Naive thymus-derived CD4-positive, alpha-beta T cell (primary cell): ENCODE data around the gene HERC3. TPM values are rescaled to one million over a fixed set of nuclear protein-coding genes. Genes with fewer than 3 reads are reported as not detected.
A peak's percentile ranks its signal among the peaks of the same experiment; 100 is the strongest.

Source experiments
- ATAC-seq: fragments of 150-1000 bp; cut with Tn5 transposase; 2 replicates; pipeline ENCODE4 v1.10.0; 2021; ENCODE audit warnings: mild to moderate bottlenecking, moderate library complexity
- CTCF ChIA-PET: fragments of 350-600 bp; sonication (Branson Sonifier 250); formaldehyde crosslinking; loops from one replicate; lab custom pipeline; 2021; ENCODE audit warnings: antibody characterized with exemption; lab: Charles Lee
- POLR2A ChIA-PET: fragments of 350-600 bp; sonication (Branson Sonifier 250); formaldehyde crosslinking; loops from one replicate; lab custom pipeline; 2021; ENCODE audit warnings: antibody characterized with exemption, inconsistent platforms; lab: Charles Lee
- DNase-seq, 9 donors: peaks; one replicate each; pipeline versions ENCODE4 v3.0.0 to v3.0.0-alpha.2; 2020 to 2022; ENCODE audit warnings: mixed read lengths in 1 of 9
- H3K27ac ChIP-seq: one replicate; pipeline ENCODE4 v1.7.0; 2013; ENCODE audit warnings: mild to moderate bottlenecking, low read depth, low read length, moderate library complexity
- H3K27me3 ChIP-seq, 2 donors: one replicate each; pipeline ENCODE4 v1.7.0; 2013; ENCODE audit warnings: low read length in 2 of 2, mild to moderate bottlenecking in 2 of 2, moderate library complexity in 2 of 2; ENCODE audit not compliant: control insufficient read depth in 2 of 2, insufficient read depth in 2 of 2
- H3K36me3 ChIP-seq, 3 experiments: 1 replicate in 2 of 3; 2 replicates in 1 of 3; pipeline ENCODE4 v1.7.0; 2013; ENCODE audit warnings: low read length in 3 of 3, mild to moderate bottlenecking in 3 of 3, moderate library complexity in 1 of 3; ENCODE audit not compliant: insufficient read depth in 3 of 3, control insufficient read depth in 2 of 3
- H3K4me1 ChIP-seq, 2 donors: one replicate each; pipeline ENCODE4 v1.7.0; 2013; ENCODE audit warnings: low read length in 2 of 2, mild to moderate bottlenecking in 2 of 2, moderate library complexity in 1 of 2; ENCODE audit not compliant: control insufficient read depth in 2 of 2, insufficient read depth in 2 of 2
- H3K4me3 ChIP-seq: 2 replicates; pipeline ENCODE4 v1.7.0; 2013; ENCODE audit warnings: mild to moderate bottlenecking, low read length
- H3K9me3 ChIP-seq, 3 experiments: 1 replicate in 2 of 3; 2 replicates in 1 of 3; pipeline ENCODE4 v1.7.0; 2013; ENCODE audit warnings: low read length in 3 of 3; ENCODE audit not compliant: control insufficient read depth in 2 of 3
- H3K27ac Mint-ChIP-seq, 9 donors: one replicate each; pipeline ENCODE4 v1.8.0; 2020 to 2022; ENCODE audit warnings: mixed read lengths in 9 of 9, mild to moderate bottlenecking in 8 of 9, moderate library complexity in 5 of 9, inconsistent platforms in 2 of 9
- H3K27me3 Mint-ChIP-seq, 5 donors: one replicate each; pipeline ENCODE4 v1.8.0; 2021 to 2022; ENCODE audit warnings: mixed read lengths in 5 of 5, mild to moderate bottlenecking in 1 of 5
- H3K36me3 Mint-ChIP-seq, 5 donors: one replicate each; pipeline ENCODE4 v1.8.0; 2020 to 2022; ENCODE audit warnings: mixed read lengths in 5 of 5, mild to moderate bottlenecking in 3 of 5, inconsistent platforms in 1 of 5
- H3K4me1 Mint-ChIP-seq, 7 donors: one replicate each; pipeline ENCODE4 v1.8.0; 2020 to 2022; ENCODE audit warnings: mixed read lengths in 7 of 7, mild to moderate bottlenecking in 3 of 7, inconsistent platforms in 1 of 7
- H3K4me3 Mint-ChIP-seq, 10 donors: one replicate each; pipeline ENCODE4 v1.8.0; 2020 to 2022; ENCODE audit warnings: mild to moderate bottlenecking in 10 of 10, mixed read lengths in 10 of 10, moderate library complexity in 6 of 10, inconsistent platforms in 2 of 10
- H3K9me3 Mint-ChIP-seq, 11 donors: one replicate each; pipeline ENCODE4 v1.8.0; 2020 to 2022; ENCODE audit warnings: mixed read lengths in 11 of 11, mild to moderate bottlenecking in 4 of 11, inconsistent platforms in 1 of 11, moderate library complexity in 1 of 11
- intact Hi-C, 2 donors: fragments of 100-400 bp; cut with micrococcal nuclease; formaldehyde crosslinking; loops; one replicate each; pipeline ENCODE4 v1.15.1; 2023
- polyA plus RNA-seq, 2 donors: library from polyadenylated mRNA; unstranded; fragments of 300-500 nt; fragmentation: Illumina TruSeq; gene quantifications; one replicate each; pipeline ENCODE4 v1.2.3, GENCODE V29; 2021
- total RNA-seq, 6 experiments: library from RNA in 5 of 6; stranded (reverse) in 5 of 6; gene quantifications; 1 replicate in 5 of 6; 2 replicates in 1 of 6; pipeline ENCODE4 v1.2.3 and lab custom pipeline; 2021 to 2026

HERC3 gene
- total and polyA plus RNA-seq, 7 experiments from 2014 or later, result 38.1 to 130 (median 101) TPM

GRCh38 chr4:88732714-88733368, 140.6 kb downstream of the HERC3 start:
- H3K9me3 Mint-ChIP-seq, result no peaks in the 10 kb centered on the region
- POLR2A ChIA-PET, result interaction anchor here (0.7 kb wide), 1 partner anchor 78 kb away, joined by 11 read pairs; no protein-coding TSS in a partner anchor
- no peak overlapping the region for H3K27ac ChIP-seq
- ATAC-seq (no peak), DNase-seq (no peak)
- H3K4me1 Mint-ChIP-seq, result peaks cover 4 to 20% (median 16%) of the 10 kb centered on the region in 7 donors
- H3K4me1 ChIP-seq, result peaks cover 0 to 7% of the 10 kb centered on the region in 2 donors
- no peaks in the 10 kb centered on the region for H3K9me3 ChIP-seq
- peaks cover 0 to 30% (median under 1%) of the 10 kb centered on the region in 3 experiments for H3K36me3 ChIP-seq
- H3K4me3 Mint-ChIP-seq, result no peak overlapping the region
- H3K27me3 Mint-ChIP-seq, result no peaks in the 10 kb centered on the region
- CTCF ChIA-PET, result interaction anchor here (0.6 kb wide), 1 partner anchor 91 kb away, joined by 4 read pairs; no protein-coding TSS in a partner anchor
- H3K27me3 ChIP-seq, result no peaks in the 10 kb centered on the region
- peaks cover 2 to 41% (median 9%) of the 10 kb centered on the region in 5 donors for H3K36me3 Mint-ChIP-seq
- H3K4me3 ChIP-seq, result no peak overlapping the region
- intact Hi-C loops, result no loop called here
- peak overlapping the region in 3 of 9 donors; percentile 11 to 68 (median 18) for H3K27ac Mint-ChIP-seq

DNA sequence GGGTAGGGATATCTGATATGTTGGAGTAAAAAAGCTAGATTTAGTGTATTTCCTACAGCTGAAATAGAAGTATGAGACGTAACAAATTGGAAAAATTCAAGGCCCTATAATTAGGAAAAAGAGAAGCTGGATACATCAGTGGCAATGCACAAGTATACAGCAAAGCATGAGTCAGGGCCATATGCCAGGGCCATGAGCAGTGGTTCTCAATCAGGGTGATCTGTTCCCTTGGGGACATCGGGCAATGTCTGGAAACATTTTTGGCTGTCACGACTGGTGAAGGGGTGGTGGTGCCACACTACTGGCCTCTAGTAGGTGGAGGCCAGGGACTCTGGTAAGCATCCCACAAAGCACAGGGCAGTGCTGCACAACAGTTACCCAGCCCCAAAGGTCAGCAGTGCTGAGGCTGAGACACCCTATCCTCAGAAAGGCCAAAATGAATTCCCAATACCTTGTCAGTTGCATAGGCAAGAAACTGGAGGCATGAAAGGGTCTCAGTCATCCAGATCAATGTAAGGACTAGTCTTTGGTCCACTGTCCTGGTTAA, 142.2 kb downstream of the HERC3 start:
- H3K27me3 Mint-ChIP-seq, result no peaks in the 10 kb centered on the region
- ATAC-seq (no peak), DNase-seq (no peak)
- peaks cover 0 to 44% (median 0%) of the 10 kb centered on the region in 5 donors for H3K36me3 Mint-ChIP-seq
- Histone ChIP-seq H3K36me3 (peaks cover 0 to 21% (median 0%) of the 10 kb centered on the region in 3 experiments), H3K4me3 (no peak overlapping the region), H3K9me3 (no peaks in the 10 kb centered on the region), H3K27ac (no peak overlapping the region), H3K27me3 (no peaks in the 10 kb centered on the region), H3K4me1 (peaks cover 0 to 19% of the 10 kb centered on the region in 2 donors)
- ChIA-PET CTCF (no interaction called here), POLR2A (no interaction called here)
- H3K27ac Mint-ChIP-seq, result peak overlapping the region in 6 of 9 donors; percentile 10 to 71 (median 65)
- H3K4me3 Mint-ChIP-seq, result no peak overlapping the region
- H3K9me3 Mint-ChIP-seq, result no peaks in the 10 kb centered on the region
- intact Hi-C loops, result no loop called here
- H3K4me1 Mint-ChIP-seq, result peaks cover 9 to 32% (median 30%) of the 10 kb centered on the region in 7 donors

DNA sequence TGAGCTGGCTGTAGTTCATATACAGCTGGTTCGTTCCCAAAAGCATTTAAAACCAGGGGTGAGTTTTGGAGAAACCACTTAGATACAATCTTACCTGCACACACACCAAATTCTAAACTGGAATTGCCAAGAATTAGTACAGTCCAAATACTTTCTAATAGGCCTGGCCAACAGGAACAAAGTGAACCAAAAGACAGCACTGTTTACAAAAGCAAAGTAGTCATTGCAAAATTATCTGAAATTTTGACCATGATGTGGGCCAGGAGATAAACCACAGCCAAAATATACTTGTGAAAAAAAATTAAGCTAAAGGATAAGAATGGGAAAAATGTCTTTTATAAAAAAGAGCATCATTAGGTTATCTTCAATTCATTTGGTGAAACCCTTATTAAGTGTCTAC, 143.3 kb downstream of the HERC3 start:
- intact Hi-C loops, result loop anchor here in 1 of 2 donors (5.0 kb wide), 1 partner anchor 38 kb away; the partner anchor contains the start of gene NAP1L5
- DNase-seq, result no peak
- CTCF ChIA-PET, result no interaction called here
- H3K9me3 Mint-ChIP-seq, result no peaks in the 10 kb centered on the region
- no peak for ATAC-seq
- no peak overlapping the region for H3K4me3 ChIP-seq
- H3K27me3 Mint-ChIP-seq, result no peaks in the 10 kb centered on the region
- POLR2A ChIA-PET, result no interaction called here
- peaks cover 9 to 43% (median 37%) of the 10 kb centered on the region in 7 donors for H3K4me1 Mint-ChIP-seq
- peaks cover 0 to 49% (median 8%) of the 10 kb centered on the region in 5 donors for H3K36me3 Mint-ChIP-seq
- H3K4me3 Mint-ChIP-seq, result no peak overlapping the region
- H3K4me1 ChIP-seq, result peaks cover 0 to 19% of the 10 kb centered on the region in 2 donors
- no peaks in the 10 kb centered on the region for H3K27me3 ChIP-seq
- H3K27ac Mint-ChIP-seq, result peak overlapping the region in 5 of 9 donors; percentile 9 to 69 (median 54)
- no peak overlapping the region for H3K27ac ChIP-seq
- H3K36me3 ChIP-seq, result peaks cover 0 to 14% (median 0%) of the 10 kb centered on the region in 3 experiments
- no peaks in the 10 kb centered on the region for H3K9me3 ChIP-seq

DNA sequence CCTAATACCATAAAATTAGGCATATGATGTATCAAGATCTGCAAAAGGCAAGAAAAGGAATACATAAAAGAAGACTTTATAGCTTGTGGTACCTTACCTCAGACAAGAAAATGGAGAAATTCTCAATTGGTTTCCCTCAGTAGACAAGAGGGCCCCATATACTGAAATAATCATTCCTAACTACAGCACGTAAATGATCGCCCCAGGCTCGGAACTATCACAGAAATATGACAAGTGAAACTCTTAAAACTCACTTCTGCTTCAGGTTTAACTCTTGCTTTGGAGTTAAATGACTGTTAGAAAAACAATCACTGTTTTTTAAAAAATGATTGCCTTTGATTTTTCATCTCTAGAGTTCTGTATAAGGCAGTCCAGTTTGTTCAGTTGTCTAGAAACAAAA, 144.0 kb downstream of the HERC3 start:
- Mint-ChIP-seq H3K27ac (peak overlapping the region in 8 of 9 donors; percentile 21 to 89 (median 59)), H3K36me3 (peaks cover 0 to 47% (median 8%) of the 10 kb centered on the region in 5 donors), H3K9me3 (no peaks in the 10 kb centered on the region), H3K4me3 (peak overlapping the region in 5 of 10 donors; percentile 9 to 77 (median 65)), H3K27me3 (no peaks in the 10 kb centered on the region), H3K4me1 (peaks cover 9 to 49% (median 37%) of the 10 kb centered on the region in 7 donors)
- Histone ChIP-seq H3K27ac (no peak overlapping the region), H3K9me3 (no peaks in the 10 kb centered on the region), H3K4me3 (no peak overlapping the region), H3K27me3 (no peaks in the 10 kb centered on the region), H3K4me1 (peaks cover 0 to 19% of the 10 kb centered on the region in 2 donors), H3K36me3 (peaks cover 0 to 9% (median 0%) of the 10 kb centered on the region in 3 experiments)
- POLR2A ChIA-PET, result no interaction called here
- DNase-seq (no peak), ATAC-seq (no peak)
- intact Hi-C loops, result loop anchor here in 1 of 2 donors (5.0 kb wide), 1 partner anchor 39 kb away; the partner anchor contains the start of gene NAP1L5
- CTCF ChIA-PET, result interaction anchor here (0.5 kb wide), 1 partner anchor 187 kb away, joined by 4 read pairs; no protein-coding TSS in a partner anchor

GRCh38 chr4:88737307-88737941, 145.1 kb downstream of the HERC3 start:
- no peak overlapping the region for H3K4me3 ChIP-seq

DNA sequence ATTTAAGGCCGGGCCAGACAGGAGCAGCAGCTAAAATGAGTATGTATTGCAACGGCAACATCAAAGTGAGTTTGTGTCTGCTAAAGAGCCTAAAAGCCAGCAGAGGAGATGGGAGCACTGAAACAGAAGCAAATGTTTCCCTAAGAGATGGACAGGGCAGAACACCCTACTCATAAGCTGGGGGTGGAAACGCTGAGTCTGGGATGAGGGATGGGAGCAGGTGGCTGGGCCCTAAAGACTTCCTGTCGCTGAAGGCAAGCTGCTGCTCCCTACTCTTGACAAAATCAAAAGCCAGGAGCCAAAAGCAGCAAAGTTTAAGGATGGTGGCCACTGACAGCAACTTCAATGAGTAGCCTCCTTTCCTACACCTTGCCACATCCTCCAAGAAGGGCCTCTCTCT, 145.9 kb downstream of the HERC3 start:
- H3K36me3 Mint-ChIP-seq, result peaks cover 0 to 53% (median 8%) of the 10 kb centered on the region in 5 donors
- no peaks in the 10 kb centered on the region for H3K9me3 ChIP-seq
- ChIA-PET CTCF (interaction anchor here (0.5 kb wide), 1 partner anchor 20 kb away, joined by 4 read pairs; no protein-coding TSS in a partner anchor), POLR2A (interaction anchor here (1.1 kb wide), 1 partner anchor 12 kb away, joined by 3 read pairs; no protein-coding TSS in a partner anchor)
- H3K4me1 ChIP-seq, result peaks cover 0 to 19% of the 10 kb centered on the region in 2 donors
- H3K27me3 Mint-ChIP-seq, result no peaks in the 10 kb centered on the region
- peaks cover 0 to 5% (median 0%) of the 10 kb centered on the region in 3 experiments for H3K36me3 ChIP-seq
- H3K27ac ChIP-seq, result peak overlapping the region; percentile 48
- peak in 1 of 9 donors; percentile 20 for DNase-seq
- H3K9me3 Mint-ChIP-seq, result no peaks in the 10 kb centered on the region
- H3K27me3 ChIP-seq, result no peaks in the 10 kb centered on the region
- peaks cover 9 to 49% (median 37%) of the 10 kb centered on the region in 7 donors for H3K4me1 Mint-ChIP-seq
- intact Hi-C loops, result loop anchor here in 1 of 2 donors (2.0 to 5.0 kb wide), 2 partner anchors 41 to 199 kb away; partner anchors contain the start of gene NAP1L5
- H3K27ac Mint-ChIP-seq, result peak overlapping the region in 8 of 9 donors; percentile 69 to 89 (median 85)
- no peak overlapping the region for H3K4me3 ChIP-seq
- no peak for ATAC-seq
- H3K4me3 Mint-ChIP-seq, result peak overlapping the region in 9 of 10 donors; percentile 31 to 85 (median 76)

More at GRCh38 chr4:88737307-88737941, 145.1 kb downstream of the HERC3 start:
- H3K27ac Mint-ChIP-seq, result peak overlapping the region in 8 of 9 donors; percentile 69 to 90 (median 85)
- Histone ChIP-seq H3K4me1 (peaks cover 0 to 19% of the 10 kb centered on the region in 2 donors), H3K9me3 (no peaks in the 10 kb centered on the region), H3K27ac (peak overlapping the region; percentile 48), H3K36me3 (peaks cover 0 to 5% (median 0%) of the 10 kb centered on the region in 3 experiments), H3K27me3 (no peaks in the 10 kb centered on the region)
- ATAC-seq (peak; percentile 90), DNase-seq (peak in 7 of 9 donors; percentile 54 to 74 (median 66))
- H3K27me3 Mint-ChIP-seq, result no peaks in the 10 kb centered on the region
- H3K36me3 Mint-ChIP-seq, result peaks cover 0 to 50% (median 3%) of the 10 kb centered on the region in 5 donors
- intact Hi-C loops, result loop anchor here in 1 of 2 donors (5.0 kb wide), 1 partner anchor 40 kb away; the partner anchor contains the start of gene NAP1L5
- ChIA-PET POLR2A (interaction anchor here (0.7 to 1.1 kb wide), 3 partner anchors 11 to 70 kb away, joined by 3 read pairs; no protein-coding TSS in a partner anchor), CTCF (interaction anchor here (0.5 to 1.0 kb wide), 3 partner anchors 21 to 286 kb away, joined by 3 to 4 read pairs (median 3); no protein-coding TSS in a partner anchor)
- H3K9me3 Mint-ChIP-seq, result no peaks in the 10 kb centered on the region
- H3K4me3 Mint-ChIP-seq, result peak overlapping the region in 9 of 10 donors; percentile 31 to 85 (median 76)
- H3K4me1 Mint-ChIP-seq, result peaks cover 9 to 49% (median 37%) of the 10 kb centered on the region in 7 donors
